Activated CD4-positive, alpha-beta T cell treated with anti-CD3 and anti-CD28 coated beads, Interleukin-2, amount 50 U/mL, for 16 hours (primary cell): ENCODE data around the gene LTBP1.
A peak's percentile ranks its signal among the peaks of the same experiment; 100 is the strongest.

Experiments
- DNase-seq: peaks from one replicate; pipeline ENCODE4 v3.0.0-alpha.2; 2020

Gene LTBP1

DNA sequence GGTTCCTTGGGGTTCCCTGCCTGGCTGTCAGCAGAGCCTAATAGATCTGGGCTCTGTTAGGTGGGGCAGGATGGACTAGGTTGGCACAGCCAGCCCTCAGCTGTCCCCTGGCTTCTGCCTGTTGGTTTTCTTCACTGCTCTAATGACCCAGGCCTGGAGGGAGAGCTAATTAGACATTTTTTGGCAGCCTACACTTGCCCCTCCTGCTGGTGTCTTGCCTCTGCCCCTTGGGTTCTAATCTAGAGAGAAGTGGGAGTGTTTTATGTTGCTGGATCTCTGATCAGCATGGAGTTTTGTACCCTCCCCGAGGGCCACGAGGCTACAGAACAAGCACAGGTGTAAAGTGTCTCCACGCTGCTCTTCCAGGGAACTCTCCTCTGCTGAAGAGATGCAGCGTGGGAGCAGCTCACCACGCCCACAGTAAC lies 330.3 kb downstream of the LTBP1 start:
- no peak for DNase-seq

GRCh38 chr2:33278245-33278943 lies 331.6 kb downstream of the LTBP1 start:
- DNase-seq = no peak

GRCh38 chr2:33284287-33284686 lies 337.5 kb downstream of the LTBP1 start:
- DNase-seq = no peak

- DNase-seq = no peak
These were observed 340.8 kb downstream of the LTBP1 start for GRCh38 chr2:33287507-33288005.

DNA sequence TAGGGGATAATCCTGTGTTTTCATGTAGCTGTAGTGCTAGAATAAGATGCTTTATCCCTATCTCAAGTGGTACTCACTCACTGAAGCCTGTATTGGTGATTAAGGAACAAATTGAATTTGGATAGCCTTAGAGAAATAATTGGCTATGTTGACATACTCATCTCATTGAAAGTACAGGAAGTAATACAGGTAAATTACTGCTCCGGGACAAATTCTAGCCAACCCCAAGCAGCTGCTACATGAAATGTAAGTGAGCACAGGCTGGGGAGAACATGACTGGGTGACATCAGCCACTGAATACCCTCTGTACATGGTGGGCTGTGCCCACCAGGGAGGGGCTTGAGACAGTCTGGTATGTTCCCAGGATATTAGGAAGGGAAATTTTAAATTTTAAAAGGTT lies 341.3 kb downstream of the LTBP1 start:
- no peak for DNase-seq

- DNase-seq = no peak
These were observed 343.2 kb downstream of the LTBP1 start for GRCh38 chr2:33289961-33290360.

DNA sequence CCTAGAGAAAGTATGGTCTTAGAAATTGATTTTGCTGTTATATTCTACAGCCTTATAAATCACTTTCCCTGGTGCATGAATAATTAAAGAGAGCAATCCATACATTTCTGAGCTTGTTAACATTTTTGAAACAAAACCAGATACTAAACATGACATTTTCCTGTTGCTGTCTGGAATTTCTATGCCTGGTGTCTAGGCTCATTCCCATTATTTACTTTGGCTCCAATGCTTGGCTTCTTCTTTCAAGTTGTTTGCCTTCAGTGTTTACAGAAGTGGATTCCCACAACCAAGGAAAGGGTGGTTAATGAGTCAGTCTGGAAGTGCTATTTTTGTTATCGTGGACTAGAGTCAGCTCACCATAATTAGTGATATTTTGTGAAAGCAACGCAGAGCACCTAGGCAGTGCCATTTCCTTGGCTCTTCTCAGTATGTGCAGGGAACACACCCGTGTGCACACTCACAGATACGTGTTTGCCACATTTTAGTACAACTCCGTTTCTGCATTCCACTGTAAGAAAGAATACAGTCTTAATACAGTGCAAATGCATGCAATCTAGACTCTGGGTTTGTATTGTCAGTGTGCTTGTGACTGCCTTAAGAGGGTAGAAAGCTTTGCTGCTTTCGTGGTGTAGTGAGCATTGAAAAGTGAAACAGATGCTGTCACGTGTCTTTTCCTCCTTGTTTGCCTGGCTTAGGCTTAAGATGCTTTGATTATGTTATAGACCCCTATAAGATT lies 344.7 kb downstream of the LTBP1 start:
- DNase-seq = no peak

GRCh38 chr2:33292063-33292462 lies 345.3 kb downstream of the LTBP1 start:
- DNase-seq = no peak

- DNase-seq = no peak
These were observed 346.3 kb downstream of the LTBP1 start for GRCh38 chr2:33292981-33293595.

GRCh38 chr2:33298233-33298632 lies 351.5 kb downstream of the LTBP1 start:
- no peak for DNase-seq

- DNase-seq = no peak
These were observed 354.6 kb downstream of the LTBP1 start for GRCh38 chr2:33301355-33301754.

GRCh38 chr2:33302348-33302747 lies 355.6 kb downstream of the LTBP1 start:
- no peak for DNase-seq

- no peak for DNase-seq
These were observed 357.5 kb downstream of the LTBP1 start for GRCh38 chr2:33304032-33304864.

DNA sequence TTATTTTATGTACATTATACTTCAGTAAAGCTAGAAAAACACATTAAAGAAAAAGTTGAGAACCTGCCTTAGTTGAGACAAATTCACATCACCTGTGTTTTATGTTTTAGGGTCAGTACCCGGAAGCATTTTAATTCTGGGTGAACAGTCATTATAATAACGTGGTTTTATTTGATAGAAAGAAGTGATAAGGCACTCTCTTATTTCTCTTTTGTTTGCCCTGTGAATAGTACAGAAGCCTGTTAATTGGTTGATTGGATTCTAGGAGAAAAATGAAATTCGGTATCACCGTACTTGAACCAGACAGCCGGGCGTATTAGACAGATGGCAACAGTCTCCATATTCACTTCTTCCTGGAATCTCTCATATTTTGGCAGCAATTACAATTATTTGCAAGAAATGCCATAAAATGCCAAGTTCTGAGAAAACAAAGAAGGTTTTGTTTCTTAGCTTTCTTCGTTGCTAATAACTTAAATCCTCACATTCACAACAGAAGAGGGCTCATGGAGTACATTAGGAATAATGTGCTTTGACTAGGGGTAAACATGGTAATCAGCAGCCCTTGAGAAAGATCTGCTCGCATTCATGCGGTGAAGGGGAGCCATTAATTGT lies 361.0 kb downstream of the LTBP1 start:
- DNase-seq = no peak

GRCh38 chr2:33312355-33312754 lies 365.6 kb downstream of the LTBP1 start:
- DNase-seq = no peak

DNA sequence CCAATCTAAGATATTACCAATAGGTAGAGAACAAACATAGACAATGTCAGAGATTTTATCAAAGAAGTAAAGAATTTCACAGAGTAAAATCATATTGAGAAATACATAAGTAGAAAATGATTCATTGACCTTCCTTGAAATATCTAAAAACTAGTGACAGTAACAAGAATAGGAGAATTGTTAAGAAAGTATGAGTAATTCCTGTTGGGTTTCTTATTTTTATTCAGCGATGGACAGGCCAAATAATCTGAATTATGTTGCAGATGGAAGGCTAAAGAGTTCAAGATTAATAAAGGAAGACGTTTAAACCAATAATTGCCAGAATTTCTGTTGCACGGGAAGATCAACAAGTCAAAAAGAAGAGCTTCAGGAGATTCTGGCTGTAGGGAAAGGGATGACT lies 366.3 kb downstream of the LTBP1 start:
- DNase-seq = no peak

GRCh38 chr2:33314541-33314940 lies 367.8 kb downstream of the LTBP1 start:
- no peak for DNase-seq

- DNase-seq = no peak
These were observed 369.6 kb downstream of the LTBP1 start for GRCh38 chr2:33316328-33316727.

- DNase-seq = no peak
These were observed 370.7 kb downstream of the LTBP1 start for GRCh38 chr2:33317369-33318007.

- DNase-seq = no peak
These were observed 371.7 kb downstream of the LTBP1 start for GRCh38 chr2:33318456-33318855.

DNA sequence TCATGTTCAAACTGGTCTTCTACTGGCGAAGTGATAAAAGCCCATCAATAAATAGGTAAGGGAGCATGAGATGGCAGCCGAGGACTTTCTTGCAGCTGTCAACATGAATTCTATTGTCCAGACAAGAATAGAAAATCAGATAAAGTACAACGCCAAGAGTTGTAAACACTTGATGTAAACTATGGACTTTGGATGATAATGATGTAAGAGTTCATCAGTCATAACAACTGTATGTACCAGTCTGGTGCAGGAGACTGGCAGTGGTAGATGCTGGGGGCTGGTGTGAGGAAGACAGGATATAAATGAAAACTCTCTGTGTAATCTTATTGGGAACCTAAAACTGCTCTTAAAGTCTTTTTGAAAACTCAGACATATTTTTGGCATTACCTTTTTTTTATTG lies 373.8 kb downstream of the LTBP1 start:
- DNase-seq = peak; percentile 17

- DNase-seq = peak; percentile 91
These were observed 374.6 kb downstream of the LTBP1 start for GRCh38 chr2:33321236-33321771.
